ENCODE results near the gene SLC30A3.

GRCh38 chr2:27262379-27263286 is at the start of gene SLC30A3:
- TF ChIP-seq CTCF (conservative IDR thresholded peaks at IDR 0.05) (no peak), EZH2 (IDR thresholded peaks at IDR 0.05; ENCODE audit: low read depth) (no peak)

Data from PC-9 (cell line).